ENCODE measurements around the gene ZNF528.

GRCh38 chr19:52366414-52366824 is 31.2 kb upstream of the ZNF528 start:
- TF ChIP-seq EZH2phosphoT487 (IDR thresholded peaks at IDR 0.05; ENCODE audit: insufficient read depth, low read depth) (no peak), EZH2 (IDR thresholded peaks at IDR 0.05; ENCODE audit: insufficient read depth, poor library complexity, severe bottlenecking) (no peak)
